ENCODE measurements around the gene NUP205. TPM values are rescaled to one million over a fixed set of nuclear protein-coding genes. Genes with fewer than 3 reads are reported as not detected.

Gene NUP205
- total RNA-seq, 1 experiment from 2014 or later, result 90.4 TPM

DNA sequence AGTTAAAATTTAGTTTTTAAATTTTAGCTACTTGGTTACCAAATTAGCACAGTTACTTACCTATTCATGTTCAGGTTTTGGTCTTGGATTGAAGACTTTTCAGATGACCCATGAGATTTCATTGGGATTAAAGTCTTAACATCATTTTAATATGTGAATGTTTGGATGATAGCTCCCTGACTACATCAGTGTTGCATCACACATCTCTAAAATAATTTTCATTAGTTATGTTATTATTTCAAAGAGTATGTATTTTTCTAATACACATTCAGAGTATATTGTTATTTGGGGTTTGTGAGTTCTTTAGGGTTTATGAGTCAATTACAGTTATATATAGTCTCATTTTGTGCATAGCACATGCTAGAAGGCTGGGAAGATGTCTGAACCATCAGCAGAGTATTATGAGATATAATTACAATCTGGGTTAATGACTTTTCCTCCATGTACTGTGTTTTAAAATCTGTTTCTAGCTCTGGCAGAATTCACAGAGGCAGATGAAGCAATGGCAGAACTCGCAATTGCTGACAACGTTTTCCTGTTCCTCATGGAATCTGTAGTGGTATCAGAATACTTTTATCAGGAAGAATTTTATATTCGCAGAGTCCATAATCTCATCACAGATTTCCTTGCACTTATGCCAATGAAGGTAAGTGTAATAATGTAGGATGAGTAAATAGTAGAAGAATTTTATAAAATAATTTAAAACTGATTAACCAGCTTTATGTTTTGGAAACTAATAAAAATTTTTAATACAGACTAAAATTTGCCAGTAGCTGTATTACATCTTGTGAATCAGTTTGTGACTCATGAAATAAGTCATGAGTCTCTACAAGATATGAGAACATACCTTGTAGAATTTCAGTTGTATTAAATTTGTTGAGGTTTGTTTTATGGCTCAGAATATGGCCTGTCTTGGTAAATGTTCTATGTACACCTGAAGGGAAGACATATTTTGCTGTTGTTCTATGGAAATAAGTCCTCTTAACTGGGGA lies 26.9 kb downstream of the NUP205 start:
- no peak for TF ChIP-seq TCF7L2 (IDR thresholded peaks at IDR 0.05; ENCODE audit: low read depth, low read length)
- no peak for TF ChIP-seq POLR2AphosphoS5 (IDR thresholded peaks at IDR 0.05; ENCODE audit: low read depth, low read length)
- TF ChIP-seq CTCF (IDR thresholded peaks at IDR 0.05), result no peak
- TF ChIP-seq SIN3A (IDR thresholded peaks at IDR 0.05; ENCODE audit: borderline replicate concordance, insufficient read depth, low read depth, low read length), result no peak
- TF ChIP-seq, protein P1, sequence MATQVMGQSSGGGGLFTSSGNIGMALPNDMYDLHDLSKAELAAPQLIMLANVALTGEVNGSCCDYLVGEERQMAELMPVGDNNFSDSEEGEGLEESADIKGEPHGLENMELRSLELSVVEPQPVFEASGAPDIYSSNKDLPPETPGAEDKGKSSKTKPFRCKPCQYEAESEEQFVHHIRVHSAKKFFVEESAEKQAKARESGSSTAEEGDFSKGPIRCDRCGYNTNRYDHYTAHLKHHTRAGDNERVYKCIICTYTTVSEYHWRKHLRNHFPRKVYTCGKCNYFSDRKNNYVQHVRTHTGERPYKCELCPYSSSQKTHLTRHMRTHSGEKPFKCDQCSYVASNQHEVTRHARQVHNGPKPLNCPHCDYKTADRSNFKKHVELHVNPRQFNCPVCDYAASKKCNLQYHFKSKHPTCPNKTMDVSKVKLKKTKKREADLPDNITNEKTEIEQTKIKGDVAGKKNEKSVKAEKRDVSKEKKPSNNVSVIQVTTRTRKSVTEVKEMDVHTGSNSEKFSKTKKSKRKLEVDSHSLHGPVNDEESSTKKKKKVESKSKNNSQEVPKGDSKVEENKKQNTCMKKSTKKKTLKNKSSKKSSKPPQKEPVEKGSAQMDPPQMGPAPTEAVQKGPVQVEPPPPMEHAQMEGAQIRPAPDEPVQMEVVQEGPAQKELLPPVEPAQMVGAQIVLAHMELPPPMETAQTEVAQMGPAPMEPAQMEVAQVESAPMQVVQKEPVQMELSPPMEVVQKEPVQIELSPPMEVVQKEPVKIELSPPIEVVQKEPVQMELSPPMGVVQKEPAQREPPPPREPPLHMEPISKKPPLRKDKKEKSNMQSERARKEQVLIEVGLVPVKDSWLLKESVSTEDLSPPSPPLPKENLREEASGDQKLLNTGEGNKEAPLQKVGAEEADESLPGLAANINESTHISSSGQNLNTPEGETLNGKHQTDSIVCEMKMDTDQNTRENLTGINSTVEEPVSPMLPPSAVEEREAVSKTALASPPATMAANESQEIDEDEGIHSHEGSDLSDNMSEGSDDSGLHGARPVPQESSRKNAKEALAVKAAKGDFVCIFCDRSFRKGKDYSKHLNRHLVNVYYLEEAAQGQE (IDR thresholded peaks at IDR 0.05; ENCODE audit: insufficient read depth in 1 of 2, low read depth in 2 of 2, low read length in 1 of 2), result no peak
- in situ Hi-C loops (cut with HindIII; ENCODE audit: low pct_unique_long_range_greater_than_20kb, low sequenced_read_pairs) (no loop called here), intact Hi-C loops (cut with micrococcal nuclease; ENCODE audit: unreplicated experiment) (no loop called here)
- no peaks in the 10 kb centered on the region for H3K27me3 ChIP-seq (ENCODE audit: control insufficient read depth, insufficient read depth, low read length)
- H3K4me3 ChIP-seq (ENCODE audit: low read depth in 2 of 2, low read length in 2 of 2), result no peak overlapping the region
- DNase-seq (ENCODE audit: low read depth, low spot score) (no peak), ATAC-seq (no peak)
- no TSS peak for BruUV-seq (replicated peaks)
- POLR2A ChIA-PET, result no interaction called here
- H3K36me3 ChIP-seq (ENCODE audit: control insufficient read depth, insufficient read depth, low read length), result peaks cover 42% of the 10 kb centered on the region
- no peaks in the 10 kb centered on the region for H3K4me1 ChIP-seq (ENCODE audit: control insufficient read depth, insufficient read depth, low read length)
- H3K9me3 ChIP-seq (ENCODE audit: control insufficient read depth, insufficient read depth, low read depth, low read length), result no peaks in the 10 kb centered on the region
- no peak overlapping the region for H3K27ac ChIP-seq (ENCODE audit: low read length)
- CTCF ChIA-PET, result no interaction called here

DNA sequence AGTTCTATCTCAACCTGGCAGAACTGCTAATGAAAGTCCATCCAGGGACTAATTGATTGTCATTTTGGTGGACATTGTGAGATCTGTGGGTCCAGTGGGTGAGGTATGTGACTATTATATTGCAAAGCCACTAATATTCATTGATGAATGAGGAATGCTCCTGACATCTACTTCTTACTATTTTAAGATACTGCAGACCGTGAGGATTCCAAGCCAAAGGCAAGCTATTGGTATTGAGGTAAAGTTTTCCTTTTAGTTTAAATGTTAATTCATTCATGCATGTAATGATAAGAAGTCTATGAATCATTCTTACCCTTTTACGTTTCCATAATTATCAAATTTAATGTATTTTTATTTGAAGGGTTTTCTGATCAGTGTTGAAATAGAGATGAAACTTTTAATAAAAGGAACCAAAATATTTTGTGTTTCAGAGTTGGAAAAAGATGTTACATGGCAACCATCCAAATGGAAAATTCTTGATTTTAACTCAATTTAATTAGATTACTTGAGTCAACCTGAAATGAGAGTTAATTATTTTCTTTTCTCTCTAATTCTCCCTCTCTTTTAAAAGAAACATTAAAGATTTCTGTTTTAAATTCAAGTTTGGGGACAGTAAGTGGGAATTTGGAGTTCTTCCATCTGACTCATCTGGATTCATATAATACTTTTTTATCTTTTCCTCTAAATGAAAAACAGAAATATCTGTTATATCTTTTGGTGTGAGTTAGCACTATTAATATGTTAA lies 39.6 kb downstream of the NUP205 start:
- Histone ChIP-seq H3K27me3 (ENCODE audit: control insufficient read depth, insufficient read depth, low read length) (no peaks in the 10 kb centered on the region), H3K4me1 (ENCODE audit: control insufficient read depth, insufficient read depth, low read length) (no peaks in the 10 kb centered on the region), H3K27ac (ENCODE audit: low read length) (no peak overlapping the region), H3K4me3 (ENCODE audit: low read depth in 2 of 2, low read length in 2 of 2) (no peak overlapping the region), H3K9me3 (ENCODE audit: control insufficient read depth, insufficient read depth, low read depth, low read length) (no peaks in the 10 kb centered on the region), H3K36me3 (ENCODE audit: control insufficient read depth, insufficient read depth, low read length) (peaks cover 49% of the 10 kb centered on the region)
- intact Hi-C loops (cut with micrococcal nuclease; ENCODE audit: unreplicated experiment) (no loop called here), in situ Hi-C loops (cut with HindIII; ENCODE audit: low pct_unique_long_range_greater_than_20kb, low sequenced_read_pairs) (no loop called here)
- ATAC-seq (no peak), DNase-seq (ENCODE audit: low read depth, low spot score) (no peak)
- CTCF ChIA-PET, result no interaction called here
- TF ChIP-seq CTCF (IDR thresholded peaks at IDR 0.05), result no peak
- TF ChIP-seq TCF7L2 (IDR thresholded peaks at IDR 0.05; ENCODE audit: low read depth, low read length), result no peak
- TF ChIP-seq, protein P1 (IDR thresholded peaks at IDR 0.05; ENCODE audit: insufficient read depth in 1 of 2, low read depth in 2 of 2, low read length in 1 of 2), result no peak
- TF ChIP-seq POLR2AphosphoS5 (IDR thresholded peaks at IDR 0.05; ENCODE audit: low read depth, low read length), result no peak
- TF ChIP-seq SIN3A (IDR thresholded peaks at IDR 0.05; ENCODE audit: borderline replicate concordance, insufficient read depth, low read depth, low read length), result no peak
- POLR2A ChIA-PET, result no interaction called here
- BruUV-seq (replicated peaks), result no TSS peak

Measured in Panc1 (cell line).